ENCODE results near the gene IFT20. TPM values are rescaled to one million over a fixed set of nuclear protein-coding genes. Genes with fewer than 3 reads are reported as not detected.

IFT20 gene
- total and polyA plus RNA-seq, 9 of the 15 experiments (the other 6 are each of a cell fraction or from before 2014, with no cell fraction given): 11.2 to 38.6 (median 20.1) TPM

DNA sequence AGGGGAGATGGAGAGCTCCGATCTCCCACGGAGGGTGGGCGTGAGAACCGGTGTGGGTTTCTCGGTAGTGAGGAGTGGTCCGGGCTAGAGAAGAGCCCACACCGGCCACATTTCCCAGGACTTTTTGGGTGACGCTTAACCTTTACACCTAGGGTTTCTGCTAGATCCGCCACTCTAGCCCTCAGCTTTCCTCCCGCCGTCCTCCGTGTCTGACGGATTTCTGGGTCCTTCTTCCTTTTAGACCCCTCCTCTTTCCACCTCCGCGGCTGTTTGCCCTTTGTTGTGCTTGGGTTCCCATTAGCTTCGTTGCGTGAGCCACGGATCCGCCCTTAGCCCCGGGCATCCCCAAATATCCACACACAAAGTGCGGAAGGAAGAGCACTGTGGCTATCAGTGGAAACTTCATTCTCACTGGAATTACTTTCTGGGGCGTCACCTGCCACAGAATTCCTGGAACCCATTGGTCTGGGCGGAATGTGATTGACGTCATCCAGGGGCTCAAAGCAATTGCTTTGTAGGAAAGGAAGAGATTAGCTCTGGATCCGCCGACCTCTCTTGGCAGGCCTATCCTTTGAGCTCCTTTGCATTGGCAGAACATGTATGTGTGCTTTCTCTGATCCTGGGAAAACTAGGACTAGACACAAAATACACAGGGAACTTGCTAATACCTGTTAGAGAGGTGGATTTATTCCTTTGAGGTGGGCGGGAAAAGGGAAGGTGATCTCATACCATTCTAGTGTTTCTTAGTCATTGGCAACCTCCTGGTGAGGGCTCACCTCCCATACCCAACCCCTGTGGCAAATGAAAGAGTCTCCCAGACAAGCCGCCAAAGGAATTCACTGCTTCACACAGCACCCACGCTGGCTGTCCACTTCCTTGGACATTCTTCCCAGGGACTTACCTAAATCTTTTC, 943 bp upstream of the IFT20 start (continued):
- TF ChIP-seq, protein P1, sequence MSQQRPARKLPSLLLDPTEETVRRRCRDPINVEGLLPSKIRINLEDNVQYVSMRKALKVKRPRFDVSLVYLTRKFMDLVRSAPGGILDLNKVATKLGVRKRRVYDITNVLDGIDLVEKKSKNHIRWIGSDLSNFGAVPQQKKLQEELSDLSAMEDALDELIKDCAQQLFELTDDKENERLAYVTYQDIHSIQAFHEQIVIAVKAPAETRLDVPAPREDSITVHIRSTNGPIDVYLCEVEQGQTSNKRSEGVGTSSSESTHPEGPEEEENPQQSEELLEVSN (IDR thresholded peaks at IDR 0.05; ENCODE audit: borderline replicate concordance in 1 of 2, extremely low read depth in 1 of 2, insufficient read depth in 1 of 2, insufficient read length in 1 of 2, low read depth in 1 of 2, low read length in 1 of 2, poor library complexity in 1 of 2, severe bottlenecking in 1 of 2): peak in 1 of 2 experiments; percentile 20
- TF ChIP-seq ZSCAN29 (IDR thresholded peaks at IDR 0.05) (no peak), POLR2A (conservative IDR thresholded peaks at IDR 0.05) (0 out of 2 replicates have a peak, but pooled peaks have one; percentile 39), JUND (IDR thresholded peaks at IDR 0.05; ENCODE audit: borderline replicate concordance, low read depth, low read length) (peak; percentile 83), JUND (tag; IDR thresholded peaks at IDR 0.05; ENCODE audit: borderline replicate concordance, low read depth, low read length) (peak; percentile 90; the same call in 2 of the 3 replicates), NFRKB (IDR thresholded peaks at IDR 0.05; ENCODE audit: low read depth) (no peak), SMAD2 (IDR thresholded peaks at IDR 0.05; ENCODE audit: low read depth, low read length) (no peak), PCBP1 (IDR thresholded peaks at IDR 0.05; ENCODE audit: low read depth, low read length, poor library complexity, severe bottlenecking) (no peak), EWSR1 (IDR thresholded peaks at IDR 0.05; ENCODE audit: borderline replicate concordance, low read depth, partially characterized antibody) (no peak), HOXB6 (CRISPR knock-in tag; IDR thresholded peaks at IDR 0.05; ENCODE audit: borderline replicate concordance) (no peak), MEIS2 (IDR thresholded peaks at IDR 0.05; ENCODE audit: partially characterized antibody) (peak; percentile 44), ARID1B (IDR thresholded peaks at IDR 0.05) (peak; percentile 24; the same call in 1 of the 2 replicates), ZNF778 (CRISPR knock-in tag; IDR thresholded peaks at IDR 0.05) (no peak), POLR2AphosphoS2 (IDR thresholded peaks at IDR 0.05; ENCODE audit: low read length) (no peak), SIRT6 (IDR thresholded peaks at IDR 0.05; ENCODE audit: low read depth, low read length) (no peak), TEAD1 (CRISPR knock-in tag; IDR thresholded peaks at IDR 0.05) (peak; percentile 59 to 72; a peak in 3 of 4 replicates), NFXL1 (CRISPR knock-in tag; IDR thresholded peaks at IDR 0.05) (no peak), HNRNPUL1 (IDR thresholded peaks at IDR 0.05; ENCODE audit: low read length) (no peak), TAF9B (IDR thresholded peaks at IDR 0.05; ENCODE audit: partially characterized antibody) (no peak), KDM1A (IDR thresholded peaks at IDR 0.05) (0 out of 4 replicates have a peak, but pooled peaks of 1 of the 2 experiments have one; percentile 25), HNRNPK (IDR thresholded peaks at IDR 0.05; ENCODE audit: low read depth, low read length, poor library complexity, severe bottlenecking) (no peak)
- TF ChIP-seq, protein P2, sequence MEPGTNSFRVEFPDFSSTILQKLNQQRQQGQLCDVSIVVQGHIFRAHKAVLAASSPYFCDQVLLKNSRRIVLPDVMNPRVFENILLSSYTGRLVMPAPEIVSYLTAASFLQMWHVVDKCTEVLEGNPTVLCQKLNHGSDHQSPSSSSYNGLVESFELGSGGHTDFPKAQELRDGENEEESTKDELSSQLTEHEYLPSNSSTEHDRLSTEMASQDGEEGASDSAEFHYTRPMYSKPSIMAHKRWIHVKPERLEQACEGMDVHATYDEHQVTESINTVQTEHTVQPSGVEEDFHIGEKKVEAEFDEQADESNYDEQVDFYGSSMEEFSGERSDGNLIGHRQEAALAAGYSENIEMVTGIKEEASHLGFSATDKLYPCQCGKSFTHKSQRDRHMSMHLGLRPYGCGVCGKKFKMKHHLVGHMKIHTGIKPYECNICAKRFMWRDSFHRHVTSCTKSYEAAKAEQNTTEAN (CRISPR knock-in tag; IDR thresholded peaks at IDR 0.05): no peak
- TF ChIP-seq, protein P3, sequence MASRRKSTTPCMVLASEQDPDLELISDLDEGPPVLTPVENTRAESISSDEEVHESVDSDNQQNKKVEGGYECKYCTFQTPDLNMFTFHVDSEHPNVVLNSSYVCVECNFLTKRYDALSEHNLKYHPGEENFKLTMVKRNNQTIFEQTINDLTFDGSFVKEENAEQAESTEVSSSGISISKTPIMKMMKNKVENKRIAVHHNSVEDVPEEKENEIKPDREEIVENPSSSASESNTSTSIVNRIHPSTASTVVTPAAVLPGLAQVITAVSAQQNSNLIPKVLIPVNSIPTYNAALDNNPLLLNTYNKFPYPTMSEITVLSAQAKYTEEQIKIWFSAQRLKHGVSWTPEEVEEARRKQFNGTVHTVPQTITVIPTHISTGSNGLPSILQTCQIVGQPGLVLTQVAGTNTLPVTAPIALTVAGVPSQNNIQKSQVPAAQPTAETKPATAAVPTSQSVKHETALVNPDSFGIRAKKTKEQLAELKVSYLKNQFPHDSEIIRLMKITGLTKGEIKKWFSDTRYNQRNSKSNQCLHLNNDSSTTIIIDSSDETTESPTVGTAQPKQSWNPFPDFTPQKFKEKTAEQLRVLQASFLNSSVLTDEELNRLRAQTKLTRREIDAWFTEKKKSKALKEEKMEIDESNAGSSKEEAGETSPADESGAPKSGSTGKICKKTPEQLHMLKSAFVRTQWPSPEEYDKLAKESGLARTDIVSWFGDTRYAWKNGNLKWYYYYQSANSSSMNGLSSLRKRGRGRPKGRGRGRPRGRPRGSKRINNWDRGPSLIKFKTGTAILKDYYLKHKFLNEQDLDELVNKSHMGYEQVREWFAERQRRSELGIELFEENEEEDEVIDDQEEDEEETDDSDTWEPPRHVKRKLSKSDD (conservative IDR thresholded peaks at IDR 0.05; ENCODE audit: low read length): no peak

Data from K562 (cell line).